ENCODE measurements around the gene PSMA6. TPM values are rescaled to one million over a fixed set of nuclear protein-coding genes. Genes with fewer than 3 reads are reported as not detected.

PSMA6 gene
- total RNA-seq, 1 experiment from 2014 or later, result 392 TPM

DNA sequence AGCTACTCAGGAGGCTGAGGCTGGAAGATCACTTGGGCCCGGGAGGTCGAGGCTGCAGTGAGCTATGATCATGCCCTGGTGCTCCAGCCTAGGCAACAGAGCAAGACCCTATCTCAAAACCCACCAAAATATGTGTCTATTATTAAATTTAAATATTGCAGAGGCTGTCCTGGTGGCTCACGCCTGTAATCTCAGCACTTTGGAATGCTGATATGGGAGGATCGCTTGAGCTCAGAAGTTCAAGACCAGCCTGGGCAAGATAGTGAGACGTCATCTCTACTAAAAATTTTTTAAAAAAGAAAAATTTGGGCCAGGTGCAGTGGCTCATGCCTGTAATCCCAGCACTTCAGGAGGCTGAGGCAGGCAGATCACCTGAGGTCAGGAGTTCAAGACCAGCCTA, 13.9 kb downstream of the PSMA6 start:
- Histone ChIP-seq H3K4me1 (ENCODE audit: insufficient read depth, low read length, poor library complexity, severe bottlenecking) (no peaks in the 10 kb centered on the region), H3K9me3 (ENCODE audit: low read depth, low read length, poor library complexity, severe bottlenecking) (no peaks in the 10 kb centered on the region), H3K27ac (ENCODE audit: low read depth, low read length, poor library complexity, severe bottlenecking) (no peak overlapping the region), H3K4me3 (ENCODE audit: low read depth, low read length, poor library complexity, severe bottlenecking) (no peak overlapping the region), H3K27me3 (replicated peaks; ENCODE audit: insufficient read depth, low read depth, low read length, poor library complexity) (no peaks in the 10 kb centered on the region), H3K36me3 (ENCODE audit: insufficient read depth, low read length, poor library complexity, severe bottlenecking) (peaks cover 35% of the 10 kb centered on the region)
- TF ChIP-seq EZH2 (IDR thresholded peaks at IDR 0.05; ENCODE audit: borderline replicate concordance, low read depth, low read length, poor library complexity, severe bottlenecking), result no peak
- TF ChIP-seq, protein P1, sequence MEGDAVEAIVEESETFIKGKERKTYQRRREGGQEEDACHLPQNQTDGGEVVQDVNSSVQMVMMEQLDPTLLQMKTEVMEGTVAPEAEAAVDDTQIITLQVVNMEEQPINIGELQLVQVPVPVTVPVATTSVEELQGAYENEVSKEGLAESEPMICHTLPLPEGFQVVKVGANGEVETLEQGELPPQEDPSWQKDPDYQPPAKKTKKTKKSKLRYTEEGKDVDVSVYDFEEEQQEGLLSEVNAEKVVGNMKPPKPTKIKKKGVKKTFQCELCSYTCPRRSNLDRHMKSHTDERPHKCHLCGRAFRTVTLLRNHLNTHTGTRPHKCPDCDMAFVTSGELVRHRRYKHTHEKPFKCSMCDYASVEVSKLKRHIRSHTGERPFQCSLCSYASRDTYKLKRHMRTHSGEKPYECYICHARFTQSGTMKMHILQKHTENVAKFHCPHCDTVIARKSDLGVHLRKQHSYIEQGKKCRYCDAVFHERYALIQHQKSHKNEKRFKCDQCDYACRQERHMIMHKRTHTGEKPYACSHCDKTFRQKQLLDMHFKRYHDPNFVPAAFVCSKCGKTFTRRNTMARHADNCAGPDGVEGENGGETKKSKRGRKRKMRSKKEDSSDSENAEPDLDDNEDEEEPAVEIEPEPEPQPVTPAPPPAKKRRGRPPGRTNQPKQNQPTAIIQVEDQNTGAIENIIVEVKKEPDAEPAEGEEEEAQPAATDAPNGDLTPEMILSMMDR (conservative IDR thresholded peaks at IDR 0.05; ENCODE audit: low read depth, low read length), result no peak
- intact Hi-C loops (cut with micrococcal nuclease; ENCODE audit: unreplicated experiment), result no loop called here
- DNase-seq (ENCODE audit: low spot score), result no peak
- ChIA-PET POLR2A (ENCODE audit: low non-redundant PET) (no interaction called here), CTCF (no interaction called here)
- no TSS peak for BruUV-seq (replicated peaks)

DNA sequence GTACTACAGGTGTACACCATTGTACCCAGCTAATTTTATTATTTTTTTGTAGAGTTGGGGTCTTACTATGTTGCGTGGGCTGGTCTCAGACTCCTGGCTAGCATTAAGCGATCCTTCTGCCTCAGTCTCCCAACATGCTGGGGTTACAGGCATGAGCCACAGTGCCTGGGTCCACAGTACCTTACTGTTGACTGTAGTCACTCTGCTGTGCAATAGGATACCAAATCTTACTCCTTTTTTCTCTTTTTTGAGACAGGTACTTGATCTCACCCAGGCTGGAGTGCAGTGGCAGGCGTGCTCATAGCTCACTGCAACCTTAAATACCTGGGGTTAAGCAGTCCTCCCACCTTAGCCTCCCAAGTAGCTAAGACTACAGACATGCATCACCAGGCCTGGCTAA, 25.6 kb downstream of the PSMA6 start:
- H3K27me3 ChIP-seq (replicated peaks; ENCODE audit: insufficient read depth, low read depth, low read length, poor library complexity), result no peaks in the 10 kb centered on the region
- ChIA-PET CTCF (no interaction called here), POLR2A (ENCODE audit: low non-redundant PET) (no interaction called here)
- H3K27ac ChIP-seq (ENCODE audit: low read depth, low read length, poor library complexity, severe bottlenecking), result no peak overlapping the region
- H3K9me3 ChIP-seq (ENCODE audit: low read depth, low read length, poor library complexity, severe bottlenecking), result no peaks in the 10 kb centered on the region
- H3K4me3 ChIP-seq (ENCODE audit: low read depth, low read length, poor library complexity, severe bottlenecking), result no peak overlapping the region
- peaks cover 50% of the 10 kb centered on the region for H3K36me3 ChIP-seq (ENCODE audit: insufficient read depth, low read length, poor library complexity, severe bottlenecking)
- H3K4me1 ChIP-seq (ENCODE audit: insufficient read depth, low read length, poor library complexity, severe bottlenecking), result no peaks in the 10 kb centered on the region
- TF ChIP-seq, protein P1 (conservative IDR thresholded peaks at IDR 0.05; ENCODE audit: low read depth, low read length), result no peak
- no peak for TF ChIP-seq EZH2 (IDR thresholded peaks at IDR 0.05; ENCODE audit: borderline replicate concordance, low read depth, low read length, poor library complexity, severe bottlenecking)
- intact Hi-C loops (cut with micrococcal nuclease; ENCODE audit: unreplicated experiment), result no loop called here
- DNase-seq (ENCODE audit: low spot score), result no peak
- no TSS peak for BruUV-seq (replicated peaks)

DNA sequence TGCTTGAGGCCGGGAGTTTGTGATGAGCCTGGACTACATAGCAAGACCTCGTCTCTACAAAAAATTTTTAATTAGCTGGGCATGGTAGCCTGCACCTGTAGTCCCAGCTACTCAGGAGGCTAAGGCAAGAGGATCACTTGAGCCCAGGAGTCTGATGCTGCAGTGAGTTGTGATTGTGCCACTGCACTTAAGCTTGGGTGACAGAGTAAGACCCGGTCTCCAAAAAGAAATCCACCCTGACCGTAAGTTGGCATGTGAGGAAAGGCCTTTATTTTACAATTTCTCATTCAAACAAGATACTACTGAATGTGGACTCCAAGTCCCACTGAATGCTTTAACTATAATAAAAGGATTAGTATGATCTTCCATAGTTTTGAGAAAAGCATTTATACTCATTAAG, 27.3 kb downstream of the PSMA6 start:
- intact Hi-C loops (cut with micrococcal nuclease; ENCODE audit: unreplicated experiment), result no loop called here
- H3K4me1 ChIP-seq (ENCODE audit: insufficient read depth, low read length, poor library complexity, severe bottlenecking), result no peaks in the 10 kb centered on the region
- H3K36me3 ChIP-seq (ENCODE audit: insufficient read depth, low read length, poor library complexity, severe bottlenecking), result peaks cover 35% of the 10 kb centered on the region
- POLR2A ChIA-PET (ENCODE audit: low non-redundant PET), result no interaction called here
- no peaks in the 10 kb centered on the region for H3K27me3 ChIP-seq (replicated peaks; ENCODE audit: insufficient read depth, low read depth, low read length, poor library complexity)
- no peak for DNase-seq (ENCODE audit: low spot score)
- no peak overlapping the region for H3K27ac ChIP-seq (ENCODE audit: low read depth, low read length, poor library complexity, severe bottlenecking)
- TF ChIP-seq, protein P1 (conservative IDR thresholded peaks at IDR 0.05; ENCODE audit: low read depth, low read length), result no peak
- TF ChIP-seq EZH2 (IDR thresholded peaks at IDR 0.05; ENCODE audit: borderline replicate concordance, low read depth, low read length, poor library complexity, severe bottlenecking), result no peak
- no peak overlapping the region for H3K4me3 ChIP-seq (ENCODE audit: low read depth, low read length, poor library complexity, severe bottlenecking)
- CTCF ChIA-PET, result interaction anchor here (0.6 kb wide), 1 partner anchor 12 kb away, joined by 7 read pairs; no protein-coding TSS in a partner anchor
- no peaks in the 10 kb centered on the region for H3K9me3 ChIP-seq (ENCODE audit: low read depth, low read length, poor library complexity, severe bottlenecking)
- no TSS peak for BruUV-seq (replicated peaks)
